GM21529 (cell line): ENCODE results near the gene AIG1.
"Not testable (repeated sequence)": the region's sequence is repeated elsewhere in the genome, so short reads cannot be mapped to it uniquely, and the experiment has no call there.

Experiments
- ATAC-seq: cut with Tn5 transposase; IDR thresholded peaks from one replicate; pipeline ENCODE4 v1.9.1; 2021; ENCODE audit not compliant: unreplicated experiment

AIG1 gene

DNA sequence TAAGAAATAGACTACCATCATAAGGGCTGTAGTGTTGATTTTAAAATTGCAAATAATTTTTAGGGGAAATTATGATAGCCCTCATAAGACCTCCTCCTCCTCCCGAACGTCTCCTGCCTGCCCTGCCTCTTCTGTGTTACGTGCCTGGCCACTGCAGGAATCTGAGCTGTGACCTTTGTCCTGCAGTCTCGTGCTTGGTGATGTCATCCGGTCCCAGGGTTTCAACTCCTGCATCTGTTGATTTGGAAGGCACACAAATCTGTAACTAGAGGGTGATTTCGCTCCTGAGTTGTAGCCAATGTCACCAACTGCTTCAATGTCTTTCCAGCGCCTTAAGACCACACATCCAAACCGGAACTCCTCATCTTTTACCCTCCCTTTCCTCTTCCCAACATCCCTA, 163.2 kb downstream of the AIG1 start:
- ATAC-seq, result no peak

DNA sequence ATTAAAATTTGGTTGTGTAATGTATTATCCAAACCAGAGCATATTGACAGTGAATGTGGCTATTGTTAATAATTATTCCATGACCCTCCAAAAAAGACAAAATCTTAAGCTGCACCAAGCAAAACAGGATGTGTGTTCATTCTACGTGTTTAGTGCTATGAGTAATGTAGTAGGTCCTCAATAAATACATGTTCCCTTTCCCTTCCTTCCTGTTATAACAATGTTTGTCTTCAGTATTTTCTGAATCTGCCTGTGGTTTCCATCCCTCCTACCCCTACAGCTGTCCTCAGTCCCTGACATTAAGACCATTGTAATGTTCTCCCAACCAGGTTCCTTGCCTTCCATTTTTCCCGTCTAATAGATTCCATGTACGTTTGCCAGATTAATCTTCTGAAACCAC, 163.8 kb downstream of the AIG1 start:
- ATAC-seq, result no peak

DNA sequence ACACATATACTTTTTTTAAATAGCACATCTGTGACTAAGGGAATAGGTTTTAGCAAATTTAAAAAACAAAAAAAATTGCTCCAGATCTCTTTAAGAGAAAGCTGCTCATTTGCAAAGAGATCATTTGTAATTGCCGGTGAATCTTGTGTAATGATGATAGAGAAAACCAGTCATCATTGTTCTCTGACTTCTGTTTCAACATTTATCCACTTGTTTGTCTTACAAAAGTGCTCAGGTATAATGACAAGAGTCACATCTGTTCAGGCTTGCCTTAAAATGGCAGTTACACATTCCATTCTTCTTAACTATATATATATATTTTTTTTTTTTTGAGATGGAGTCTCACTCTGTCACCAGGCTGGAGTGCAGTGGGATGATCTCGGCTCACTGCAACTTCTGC, 165.2 kb downstream of the AIG1 start:
- no peak for ATAC-seq

DNA sequence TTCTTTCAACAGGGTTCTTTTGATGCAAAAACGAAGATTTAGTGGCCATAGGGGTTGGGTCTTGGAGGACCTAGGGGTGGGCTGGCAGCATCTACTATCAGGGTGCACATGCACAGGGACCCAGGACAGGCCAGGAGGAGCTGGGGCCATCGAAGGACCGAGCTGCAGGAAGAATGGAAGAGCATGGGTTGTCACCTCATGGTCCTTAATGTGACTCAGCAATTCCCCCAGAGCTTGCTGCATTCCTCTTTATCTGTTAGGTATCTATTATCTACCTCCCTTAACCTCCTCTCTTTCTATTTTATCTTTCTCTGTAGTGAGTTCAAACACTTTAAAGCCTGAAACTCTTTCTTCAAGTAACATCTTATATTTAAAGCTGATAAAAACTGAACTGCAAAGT, 167.0 kb downstream of the AIG1 start:
- no peak for ATAC-seq

DNA sequence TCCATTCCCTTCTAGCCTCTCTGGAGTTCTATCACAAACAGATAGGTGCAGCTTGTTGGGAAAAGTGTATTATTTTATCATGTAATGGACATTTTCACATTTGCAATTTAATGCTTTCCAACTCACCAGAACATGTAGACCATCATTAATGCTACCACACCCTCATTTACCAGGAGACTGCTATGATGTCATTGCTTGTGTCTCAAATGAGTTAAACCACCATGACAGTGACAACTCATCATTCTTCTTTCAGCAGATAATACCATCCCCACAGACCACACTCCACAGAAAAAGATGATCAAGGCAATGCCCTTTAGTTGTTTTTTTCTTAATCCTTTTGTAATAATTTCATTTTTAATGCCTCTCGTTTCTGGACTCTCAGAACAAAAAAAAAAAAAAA, 168.7 kb downstream of the AIG1 start:
- ATAC-seq, result no peak

DNA sequence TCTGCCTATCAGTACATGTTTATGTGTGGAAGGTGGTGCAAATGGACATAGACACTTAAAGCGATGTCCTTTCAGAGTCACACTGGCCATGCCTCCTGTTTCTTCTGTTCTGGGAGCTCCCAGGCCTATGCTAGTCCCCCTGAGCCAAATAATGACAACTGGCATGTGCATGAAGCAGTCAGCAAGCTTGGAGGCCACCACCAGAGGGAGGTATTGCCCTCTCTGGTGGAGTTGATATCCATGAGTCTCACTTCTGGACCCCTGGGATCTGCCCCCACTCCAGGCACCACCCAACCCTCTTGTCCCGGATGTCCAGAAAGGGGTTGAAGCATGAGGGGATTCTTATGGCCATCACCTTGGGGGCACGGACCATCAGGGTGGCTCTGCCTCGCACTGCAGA, 172.2 kb downstream of the AIG1 start:
- ATAC-seq, result no peak

DNA sequence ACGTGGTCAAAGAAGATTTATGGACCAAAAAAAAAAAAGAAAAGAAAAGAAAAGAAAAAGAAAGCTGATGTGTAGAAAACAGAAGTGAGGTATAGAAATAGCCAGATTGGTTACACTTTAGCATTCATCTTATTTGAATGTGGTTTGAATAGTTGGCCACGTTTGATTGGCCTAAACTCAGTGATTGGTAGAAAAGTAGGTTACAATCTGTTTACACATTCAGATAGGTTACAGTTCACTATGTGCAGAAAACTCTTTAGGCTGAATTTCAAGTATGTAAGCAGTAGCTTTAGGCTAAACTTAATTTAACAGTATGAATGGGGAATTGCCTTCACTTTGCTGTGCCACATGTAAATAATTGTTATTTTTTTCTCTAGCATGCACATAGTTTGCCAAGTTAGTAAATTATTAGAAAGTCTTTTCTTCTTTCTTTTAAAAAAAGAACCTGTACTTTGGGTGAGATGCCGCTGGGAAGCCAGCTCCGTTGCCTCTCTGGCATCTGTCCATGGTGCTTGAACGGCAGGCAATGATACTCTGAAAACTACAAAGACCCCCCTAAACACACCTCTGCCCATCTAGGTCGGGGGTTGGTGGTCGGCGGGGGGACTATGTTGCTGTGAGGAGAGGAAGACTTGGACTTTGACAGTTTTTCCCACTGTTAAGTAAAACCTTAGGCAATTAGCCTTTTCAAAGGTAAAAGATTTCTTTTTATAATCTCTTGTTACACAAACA, 173.0 kb downstream of the AIG1 start:
- ATAC-seq, result no peak

DNA sequence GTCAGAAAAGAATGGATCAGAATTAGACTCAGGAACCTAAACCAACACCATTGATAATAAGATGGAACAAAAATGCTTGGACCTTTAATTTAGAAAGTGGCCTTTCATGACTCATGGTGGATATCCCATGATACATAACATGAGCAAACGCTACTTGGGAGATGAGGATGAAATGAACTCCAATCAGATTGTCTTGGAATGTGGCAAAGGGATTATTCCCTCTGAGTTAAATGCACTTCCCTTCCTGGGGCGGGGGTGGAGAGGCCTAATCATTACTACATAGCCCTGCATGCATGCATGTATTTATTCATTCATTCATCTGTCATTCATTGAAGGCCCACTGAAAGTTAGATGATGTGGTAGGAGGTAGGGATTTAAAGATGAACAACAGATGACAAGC, 174.0 kb downstream of the AIG1 start:
- ATAC-seq, result no peak

DNA sequence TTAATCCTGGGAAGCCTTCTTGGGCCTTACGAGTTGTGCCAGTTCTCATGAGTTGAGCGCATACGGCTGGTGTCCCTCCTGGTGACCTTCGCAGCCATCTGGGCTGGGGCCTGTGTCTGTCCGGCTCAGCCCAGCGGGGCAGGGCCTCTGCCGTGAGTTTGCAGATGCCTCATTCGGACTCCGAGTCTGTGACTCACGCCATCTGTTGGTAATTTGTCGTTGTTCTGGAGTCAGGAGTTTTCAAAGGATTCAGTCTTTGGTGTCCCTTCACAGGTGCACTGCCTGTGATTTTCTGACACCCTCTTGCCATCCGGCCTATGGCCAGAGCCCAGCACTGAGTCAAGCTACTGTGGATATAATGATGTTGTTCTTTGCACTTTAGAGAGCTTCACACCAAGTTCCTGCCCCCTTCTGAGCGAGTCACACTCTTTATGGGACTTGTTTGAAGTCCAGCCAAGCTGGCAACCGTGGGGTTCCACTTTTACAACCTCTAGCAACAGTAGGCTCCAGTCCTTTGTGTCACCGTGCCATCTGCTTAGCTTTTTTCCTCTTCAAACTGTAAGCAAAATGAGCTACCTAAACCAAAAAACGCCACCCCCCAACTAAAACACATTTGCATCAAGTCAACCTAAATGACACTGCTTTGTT, 175.6 kb downstream of the AIG1 start:
- no peak for ATAC-seq

DNA sequence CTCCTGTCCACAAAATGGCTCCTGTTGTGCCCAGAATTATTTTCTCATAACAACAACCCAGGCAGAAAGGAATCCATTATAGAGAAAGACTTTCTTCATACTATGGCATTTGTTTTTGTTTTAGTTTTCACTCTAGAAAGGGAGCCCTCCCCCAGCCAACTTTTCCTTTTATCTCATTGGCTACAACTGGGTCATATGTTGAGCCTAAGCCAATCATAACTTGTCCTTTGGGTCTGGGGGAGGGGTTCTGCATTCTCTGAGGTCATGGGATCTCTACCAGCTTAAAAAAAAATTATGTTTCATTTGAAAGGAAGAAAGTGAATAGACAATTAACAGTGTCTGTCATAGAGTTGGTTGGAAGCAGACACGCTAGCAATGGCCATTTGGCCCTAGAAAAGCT, 177.6 kb downstream of the AIG1 start:
- ATAC-seq, result no peak

DNA sequence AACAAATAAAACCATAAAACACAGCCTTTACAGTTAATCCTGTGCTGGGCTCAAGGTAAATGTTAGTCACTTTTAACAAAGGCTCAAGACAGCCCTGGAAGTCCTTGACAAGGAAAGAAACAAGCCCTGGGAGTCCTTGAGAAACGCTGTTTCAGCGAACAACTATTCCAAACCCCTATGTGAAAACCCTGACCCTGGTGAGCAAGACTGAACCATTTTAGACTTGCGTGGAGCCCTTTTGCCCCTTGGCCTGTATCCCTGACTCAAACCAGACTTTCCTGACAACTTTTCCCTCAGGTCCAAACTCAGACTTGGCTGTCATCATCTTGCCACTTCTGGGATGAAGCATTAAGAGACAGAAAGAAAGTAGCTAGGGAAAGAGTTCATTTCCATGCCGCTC, 180.4 kb downstream of the AIG1 start:
- no peak for ATAC-seq

DNA sequence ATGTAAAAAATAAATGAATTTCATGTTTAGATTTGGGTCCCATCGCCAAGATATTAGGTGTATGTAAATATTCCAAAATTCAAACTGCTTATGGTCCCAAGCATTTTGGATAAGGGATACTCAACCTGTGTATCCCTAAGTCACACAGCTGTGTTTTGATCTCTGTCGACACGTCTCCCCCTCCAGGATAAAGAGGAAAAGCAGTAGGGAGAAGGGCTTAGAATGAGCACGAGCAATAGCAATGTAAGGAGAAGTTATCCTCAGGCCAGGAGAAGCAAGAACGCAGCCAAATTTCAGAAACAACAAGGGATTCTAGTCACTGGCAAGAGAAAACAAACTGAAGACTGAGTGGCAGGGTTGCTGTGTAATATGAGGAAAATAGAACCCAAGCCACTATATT, 181.2 kb downstream of the AIG1 start:
- no peak for ATAC-seq

DNA sequence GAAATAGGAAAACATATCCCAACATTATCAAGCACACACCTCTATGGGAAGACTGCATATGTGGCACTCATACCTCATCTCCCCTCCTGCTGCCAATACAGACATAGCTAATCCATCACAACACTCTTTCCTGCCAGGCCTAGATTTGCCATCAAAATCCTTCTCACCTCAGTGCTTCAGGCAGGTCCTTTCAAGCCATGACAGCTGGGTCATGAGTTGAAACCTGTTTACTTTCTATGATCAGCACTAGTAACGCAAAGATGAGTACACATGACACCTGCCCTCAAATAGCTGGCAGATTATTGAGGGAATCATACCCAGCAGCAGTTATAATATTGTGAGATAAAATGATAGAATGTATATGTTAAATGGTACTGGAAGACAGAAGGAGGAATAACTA, 183.1 kb downstream of the AIG1 start:
- ATAC-seq, result no peak

DNA sequence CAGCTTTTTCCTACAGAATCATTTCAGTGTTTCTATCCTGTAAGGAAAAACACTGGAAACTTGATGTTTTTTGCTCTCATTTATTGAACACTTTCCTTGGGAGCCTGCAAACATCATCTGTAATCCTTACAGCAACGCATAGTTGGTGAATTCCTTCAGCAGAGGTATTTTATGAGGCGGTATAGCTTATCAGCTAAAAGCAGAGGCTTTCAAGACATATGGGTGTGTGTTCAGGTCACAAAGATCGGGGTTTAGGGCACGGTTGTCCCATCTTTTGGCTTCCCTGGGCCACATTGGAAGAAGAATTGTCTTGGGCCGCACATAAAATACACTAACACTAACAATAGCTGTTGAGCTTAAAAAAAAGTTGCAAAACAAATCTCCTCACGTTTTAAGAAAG, 185.0 kb downstream of the AIG1 start:
- no peak for ATAC-seq

DNA sequence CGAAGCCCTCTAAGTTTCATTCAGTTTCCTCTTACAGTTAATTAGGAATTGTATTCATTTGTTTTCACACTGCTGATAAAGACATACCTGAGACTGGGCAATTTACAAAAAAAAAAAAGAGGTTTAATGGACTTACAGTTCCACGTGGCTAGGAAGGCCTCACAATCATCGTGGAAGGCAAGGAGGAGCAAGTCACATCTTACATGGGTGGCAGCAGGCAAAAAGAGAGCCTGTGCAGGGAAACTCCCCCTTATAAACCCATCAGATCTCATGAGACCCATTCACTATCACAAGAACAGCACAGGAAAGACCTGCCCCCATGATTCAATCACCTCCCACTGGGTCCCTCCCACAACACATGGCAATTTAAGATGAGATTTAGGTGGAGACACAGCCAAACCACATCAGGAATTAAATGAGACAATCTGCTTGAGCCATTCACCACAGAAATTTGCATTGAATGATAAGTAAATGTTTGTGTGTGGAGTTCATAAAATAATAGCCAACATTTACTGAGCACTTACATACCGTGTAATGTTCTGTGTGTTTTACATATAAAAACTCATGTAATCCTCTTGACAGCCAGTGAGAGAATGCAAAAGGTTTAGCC, 185.6 kb downstream of the AIG1 start:
- ATAC-seq, result not testable (repeated sequence)

DNA sequence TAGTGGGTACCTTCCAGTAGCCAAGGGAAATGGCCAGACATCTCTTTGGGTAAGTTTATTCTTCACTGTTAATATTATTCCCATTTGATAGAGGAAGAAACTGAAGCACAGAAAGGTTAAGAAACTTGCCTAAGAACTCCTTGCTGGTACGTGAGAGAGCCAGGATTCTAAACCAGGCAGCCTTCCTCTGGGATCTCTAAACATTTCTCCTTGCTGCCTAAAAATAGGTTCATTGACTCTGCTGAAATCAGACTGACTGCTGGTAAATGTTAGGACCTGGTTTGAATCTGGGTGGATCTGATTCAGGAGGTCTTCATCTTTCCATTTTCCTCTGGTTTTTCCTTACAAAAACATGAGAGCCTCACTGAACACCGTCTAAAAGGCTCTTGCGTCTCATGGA, 186.9 kb downstream of the AIG1 start:
- ATAC-seq, result no peak

DNA sequence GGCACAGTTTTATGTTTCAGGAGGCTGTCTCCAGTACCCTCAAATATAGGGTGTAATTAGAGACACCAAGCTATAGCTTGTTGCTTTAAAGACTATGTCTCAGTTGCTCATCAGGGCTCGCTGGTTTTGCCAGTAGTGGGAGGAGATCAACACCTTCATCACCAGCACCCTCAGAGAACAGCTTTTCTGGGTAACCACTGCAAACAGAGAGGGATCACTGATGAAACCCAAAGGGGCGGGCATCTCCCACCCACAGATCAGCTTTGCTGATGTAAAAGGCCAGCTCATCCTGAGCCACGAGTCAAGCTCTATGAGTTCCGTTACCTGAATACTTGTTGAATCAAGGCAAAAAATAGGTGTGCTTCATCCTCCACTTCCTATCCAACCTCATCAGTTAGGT, 187.7 kb downstream of the AIG1 start:
- ATAC-seq, result no peak

DNA sequence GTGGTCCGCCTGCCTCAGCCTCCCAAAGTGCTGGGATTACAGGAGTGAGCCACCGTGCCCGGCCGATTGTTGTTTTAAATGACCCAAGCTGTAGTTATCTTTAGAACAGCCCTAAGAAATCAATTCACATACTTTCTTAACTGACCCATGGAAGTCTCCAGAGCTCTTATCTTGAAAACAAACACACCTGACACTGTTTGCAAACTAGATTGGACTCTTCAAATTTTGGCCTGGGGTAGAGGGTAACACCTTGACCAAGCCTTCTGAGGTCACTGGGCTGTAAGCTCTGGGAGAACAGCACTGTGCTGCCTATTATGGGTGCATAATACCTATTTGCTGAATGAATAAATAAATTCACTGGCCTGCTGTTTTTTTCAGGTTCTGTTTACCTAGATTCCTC, 190.6 kb downstream of the AIG1 start:
- ATAC-seq, result no peak

DNA sequence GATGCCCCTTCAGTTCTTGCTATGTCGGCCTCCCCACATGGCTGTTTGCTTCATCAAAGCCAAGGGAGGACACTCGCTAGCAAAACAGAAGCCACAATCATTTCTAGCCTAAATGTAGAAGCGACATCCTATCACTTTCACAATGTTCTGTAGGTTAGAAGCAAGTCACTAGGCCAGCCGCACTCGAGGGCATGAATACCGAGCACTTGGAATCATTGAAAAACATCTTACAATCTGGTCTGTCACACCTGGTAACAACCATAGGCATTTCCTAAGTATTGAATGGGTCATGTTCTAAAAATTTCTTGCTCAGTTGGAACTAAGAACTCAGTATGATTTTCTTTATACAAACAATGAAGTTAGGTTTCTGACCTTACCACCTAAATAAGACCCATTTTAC, 192.3 kb downstream of the AIG1 start:
- ATAC-seq, result no peak

DNA sequence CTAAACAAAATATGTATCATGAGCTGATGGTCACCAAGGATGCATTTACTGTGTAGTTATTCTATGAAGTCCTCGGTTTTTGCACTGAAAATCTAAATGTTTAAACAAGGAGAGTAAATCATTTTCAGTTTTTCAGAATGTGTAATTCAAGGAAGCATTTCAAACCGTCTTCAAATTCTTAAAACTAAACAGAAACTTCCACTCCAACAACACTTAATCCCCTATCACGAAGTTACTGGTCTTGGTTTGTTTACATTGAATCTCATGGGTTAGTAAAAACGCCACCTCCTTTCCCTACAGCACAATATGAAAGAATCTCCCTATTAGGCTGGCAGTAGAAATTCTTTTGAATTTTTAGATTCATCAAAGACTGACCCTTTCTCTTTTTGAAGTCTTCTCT, 192.9 kb downstream of the AIG1 start:
- ATAC-seq, result no peak

DNA sequence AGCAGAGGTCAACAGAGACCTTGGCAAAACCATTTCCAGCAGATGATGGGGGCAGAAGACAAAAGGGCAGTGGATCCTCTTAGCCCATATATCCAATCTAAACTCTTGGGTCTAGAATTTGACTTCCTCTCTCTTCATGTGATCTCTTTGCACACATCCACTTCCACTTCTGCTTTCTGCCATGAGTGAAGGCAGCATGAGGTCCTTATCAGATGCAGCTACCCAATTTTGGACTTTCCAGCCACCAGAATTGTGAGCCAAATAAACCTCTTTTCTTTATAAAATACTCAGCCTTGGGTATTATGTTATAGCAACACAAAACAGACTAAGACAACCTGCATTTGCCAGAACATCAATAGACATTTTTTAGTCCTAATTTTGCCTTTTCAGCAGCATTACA, 198.3 kb downstream of the AIG1 start:
- no peak for ATAC-seq

DNA sequence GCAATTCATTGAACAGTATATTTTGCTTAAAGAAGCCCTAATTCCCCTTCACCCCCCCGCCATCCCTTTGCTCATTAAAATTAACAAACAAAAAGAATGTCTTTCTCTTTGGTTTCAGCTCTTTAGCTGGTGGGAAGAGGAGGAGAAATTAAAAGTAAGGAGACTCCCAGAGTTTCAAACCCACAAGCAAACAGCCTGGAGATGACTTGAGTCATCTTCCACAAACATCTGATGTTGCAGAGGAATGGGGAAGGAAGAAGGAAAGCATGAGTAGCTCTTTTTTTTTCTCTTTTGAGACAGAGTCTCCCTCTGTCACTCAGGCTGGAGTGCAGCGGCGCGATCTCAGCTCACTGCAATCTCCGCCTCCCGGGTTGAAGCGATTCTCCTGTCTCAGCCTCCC, 200.2 kb downstream of the AIG1 start:
- ATAC-seq, result no peak
